Large intestine (tissue), 3 donors: ENCODE results near the gene PRR5L. TPM values are rescaled to one million over a fixed set of nuclear protein-coding genes. Genes with fewer than 3 reads are reported as not detected.

Source experiments
- DNase-seq, 2 donors: peaks; one replicate each; pipeline versions ENCODE4 v3.0.0 to v3.0.0-alpha.2; 2013
- H3K27ac ChIP-seq: one replicate; pipeline ENCODE4 v1.5.1; 2013; ENCODE audit warnings: low read length
- H3K27me3 ChIP-seq: 2 replicates; pipeline ENCODE4 v1.6.1; 2013; ENCODE audit warnings: low read length; ENCODE audit not compliant: control insufficient read depth, insufficient read depth
- H3K36me3 ChIP-seq: 2 replicates; pipeline ENCODE4 v1.6.1; 2013; ENCODE audit warnings: low read length; ENCODE audit not compliant: control insufficient read depth, insufficient read depth
- H3K4me1 ChIP-seq: one replicate; pipeline ENCODE4 v1.6.1; 2013; ENCODE audit warnings: low read length; ENCODE audit not compliant: control insufficient read depth, insufficient read depth
- H3K4me3 ChIP-seq: one replicate; pipeline ENCODE4 v1.5.1; 2013; ENCODE audit warnings: low read length
- H3K9me3 ChIP-seq: one replicate; pipeline ENCODE4 v1.6.1; 2013; ENCODE audit warnings: mild to moderate bottlenecking, low read depth, low read length, moderate library complexity; ENCODE audit not compliant: control insufficient read depth
- WGBS: methylation state at CpG from one replicate; pipeline ENCODE4 v1.1.5; 2013; ENCODE audit warnings: low lambda C conversion rate; ENCODE audit not compliant: insufficient coverage; 5-methylcytosine and 5-hydroxymethylcytosine counted together
- polyA plus RNA-seq: library from polyadenylated mRNA; unstranded; fragments of 120-200 nt; gene quantifications from one replicate; pipeline ENCODE4 v1.2.1, GENCODE V29; 2013

PRR5L gene
- polyA plus RNA-seq, 1 donor: 37.8 TPM

GRCh38 chr11:36376009-36376887 lies 80.2 kb downstream of the PRR5L start:
- peak in 1 of 2 donors; percentile 69 for DNase-seq
- H3K27me3 ChIP-seq: peaks cover 5% of the 10 kb centered on the region
- peak overlapping the region; percentile 93 for H3K27ac ChIP-seq
- H3K9me3 ChIP-seq: peaks cover 4% of the 10 kb centered on the region
- peaks cover 6% of the 10 kb centered on the region for H3K36me3 ChIP-seq
- peak overlapping the region; percentile 87 for H3K4me3 ChIP-seq
- peaks cover 40% of the 10 kb centered on the region for H3K4me1 ChIP-seq
- WGBS: 0% methylated on average over 1 of the region's 55 CpGs

DNA sequence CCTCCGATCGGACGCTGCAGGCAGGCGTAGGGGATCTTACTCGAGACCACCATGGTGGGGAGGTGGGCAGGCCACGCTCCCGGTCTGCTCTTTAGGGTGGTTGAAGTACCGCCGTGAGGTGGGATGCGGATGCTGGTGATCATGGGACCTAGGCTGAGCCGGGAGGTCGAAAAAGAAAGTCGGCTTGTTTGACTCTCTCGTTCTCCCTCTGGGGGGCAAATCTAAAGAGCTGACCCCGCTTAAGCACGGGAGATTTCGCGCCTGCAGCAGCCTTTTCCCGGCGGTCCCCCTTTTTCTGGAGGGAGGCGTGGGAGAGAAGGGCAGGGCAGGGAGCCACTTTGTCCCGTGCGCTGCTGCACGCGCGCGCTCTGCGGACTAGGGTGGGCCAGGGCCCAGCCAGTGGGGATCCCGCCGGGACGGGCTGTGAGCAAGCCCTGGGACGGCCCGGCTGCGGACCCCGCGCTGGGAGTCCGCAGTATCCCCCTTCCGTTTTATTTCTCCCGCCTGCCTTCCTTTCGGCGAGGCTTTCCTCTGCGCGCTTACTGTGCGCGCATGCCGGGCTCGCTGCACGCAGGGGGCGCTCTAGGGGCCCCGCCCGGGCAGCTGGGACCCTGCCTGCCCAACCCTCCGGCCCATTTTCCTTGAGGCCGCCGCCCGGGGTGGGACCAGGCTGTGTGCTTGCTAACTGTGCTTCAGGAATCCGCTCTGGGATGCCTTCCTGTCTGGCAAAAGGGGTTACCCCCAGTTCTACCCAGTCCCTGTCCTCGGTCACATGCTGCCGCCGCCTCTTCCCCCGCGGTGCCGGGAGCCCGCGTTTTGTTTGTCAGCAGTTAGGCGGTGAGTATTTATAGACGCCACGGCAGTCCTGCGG lies 81.0 kb downstream of the PRR5L start:
- WGBS: no CpG with 5 or more reads among the region's 68 CpGs
- DNase-seq: peak in 1 of 2 donors; percentile 82

GRCh38 chr11:36377759-36378564 lies 81.9 kb downstream of the PRR5L start:
- Histone ChIP-seq H3K9me3 (peaks cover 4% of the 10 kb centered on the region), H3K4me3 (peak overlapping the region; percentile 87), H3K27ac (peak overlapping the region; percentile 93), H3K36me3 (peaks cover 17% of the 10 kb centered on the region), H3K27me3 (peaks cover 5% of the 10 kb centered on the region), H3K4me1 (peaks cover 22% of the 10 kb centered on the region)
- 40% methylated on average over 1 of the region's 22 CpGs for WGBS
- peak in 1 of 2 donors; percentile 48 for DNase-seq

More for the DNA sequence above, 81.0 kb downstream of the PRR5L start:
- Histone ChIP-seq H3K36me3 (peaks cover 9% of the 10 kb centered on the region), H3K27me3 (peaks cover 5% of the 10 kb centered on the region), H3K4me3 (peak overlapping the region; percentile 87), H3K9me3 (peaks cover 4% of the 10 kb centered on the region), H3K27ac (peak overlapping the region; percentile 93), H3K4me1 (peaks cover 31% of the 10 kb centered on the region)

DNA sequence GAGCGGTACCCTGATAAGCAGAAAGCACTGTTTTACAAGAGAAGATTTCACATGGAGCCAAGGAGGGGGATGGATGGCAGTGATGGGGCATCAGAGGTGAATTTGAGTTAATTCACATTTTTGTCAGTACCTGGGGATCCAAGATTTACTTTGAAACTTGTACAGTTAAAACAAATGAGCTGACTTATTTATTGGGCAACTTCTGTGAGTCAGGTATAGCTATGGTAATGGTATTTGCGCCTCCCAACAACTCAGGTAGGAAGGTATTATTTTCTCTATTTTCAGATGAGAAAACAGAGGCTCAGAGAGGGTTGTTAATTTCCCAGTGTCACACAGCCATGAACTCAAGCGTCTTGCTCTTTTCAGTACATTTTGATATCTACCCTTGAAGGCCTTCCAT lies 83.6 kb downstream of the PRR5L start:
- H3K4me1 ChIP-seq: peaks cover 12% of the 10 kb centered on the region
- DNase-seq: no peak
- WGBS: no CpG with 5 or more reads among the region's 3 CpGs
- peaks cover 4% of the 10 kb centered on the region for H3K9me3 ChIP-seq
- H3K4me3 ChIP-seq: no peak overlapping the region
- peaks cover 21% of the 10 kb centered on the region for H3K36me3 ChIP-seq
- no peak overlapping the region for H3K27ac ChIP-seq
- peaks cover 5% of the 10 kb centered on the region for H3K27me3 ChIP-seq

- 55% methylated on average over 3 of the region's 9 CpGs for WGBS
- H3K27me3 ChIP-seq: peaks cover 5% of the 10 kb centered on the region
- peaks cover 5% of the 10 kb centered on the region for H3K4me1 ChIP-seq
- H3K36me3 ChIP-seq: peaks cover 24% of the 10 kb centered on the region
- peaks cover 4% of the 10 kb centered on the region for H3K9me3 ChIP-seq
- DNase-seq: no peak
- no peak overlapping the region for H3K27ac ChIP-seq
- no peak overlapping the region for H3K4me3 ChIP-seq
Observed at GRCh38 chr11:36380296-36381014, 84.4 kb downstream of the PRR5L start.

DNA sequence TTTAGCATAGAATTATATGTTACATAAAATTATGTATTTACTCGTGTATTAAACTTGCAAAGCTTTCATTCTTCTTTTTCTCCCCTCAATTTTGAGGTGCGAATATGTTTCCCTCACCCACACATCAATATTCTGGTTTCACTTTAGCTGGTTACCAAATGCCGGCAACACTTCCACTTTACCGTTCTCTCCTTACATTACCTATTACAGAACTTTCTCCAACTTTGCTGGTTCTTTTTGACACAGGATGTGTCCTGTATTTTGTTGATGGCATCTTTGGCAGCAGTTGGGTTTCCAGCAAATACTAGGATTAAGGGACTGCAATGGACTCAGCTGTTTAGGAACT lies 84.9 kb downstream of the PRR5L start:
- Histone ChIP-seq H3K9me3 (peaks cover 4% of the 10 kb centered on the region), H3K4me1 (peaks cover 5% of the 10 kb centered on the region), H3K27ac (no peak overlapping the region), H3K4me3 (no peak overlapping the region), H3K27me3 (peaks cover 5% of the 10 kb centered on the region), H3K36me3 (peaks cover 24% of the 10 kb centered on the region)
- WGBS: 90% methylated on average over 4 of the region's 4 CpGs
- DNase-seq: no peak

DNA sequence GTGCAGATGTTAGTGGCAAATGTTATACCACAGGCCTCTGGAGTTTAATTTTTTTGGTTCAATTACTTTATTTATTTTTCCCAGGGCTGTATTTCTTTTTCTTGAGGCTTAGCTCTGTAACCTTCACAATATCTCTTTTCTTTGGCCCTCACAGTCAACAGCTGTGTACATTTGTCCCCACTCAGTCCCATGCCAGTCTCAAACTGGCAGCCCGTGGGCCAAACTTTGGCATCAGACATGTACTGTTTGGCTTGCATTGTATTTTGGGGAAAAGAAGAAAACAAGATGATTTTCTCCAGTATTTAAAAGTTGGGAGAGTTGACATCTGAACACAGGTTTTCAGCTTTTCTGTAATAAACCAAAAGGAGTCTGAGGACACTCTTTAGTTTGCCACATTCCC lies 87.1 kb downstream of the PRR5L start:
- Histone ChIP-seq H3K9me3 (no peaks in the 10 kb centered on the region), H3K36me3 (peaks cover 33% of the 10 kb centered on the region), H3K27me3 (no peaks in the 10 kb centered on the region), H3K27ac (no peak overlapping the region), H3K4me3 (no peak overlapping the region), H3K4me1 (peaks cover 5% of the 10 kb centered on the region)
- DNase-seq: no peak
- WGBS: no CpG with 5 or more reads among the region's 1 CpG

- no peaks in the 10 kb centered on the region for H3K27me3 ChIP-seq
- H3K4me3 ChIP-seq: no peak overlapping the region
- peaks cover 32% of the 10 kb centered on the region for H3K36me3 ChIP-seq
- DNase-seq: peak in 1 of 2 donors; percentile 32
- H3K9me3 ChIP-seq: no peaks in the 10 kb centered on the region
- H3K4me1 ChIP-seq: no peaks in the 10 kb centered on the region
- no peak overlapping the region for H3K27ac ChIP-seq
- WGBS: 73% methylated on average over 4 of the region's 9 CpGs
Observed at GRCh38 chr11:36385121-36385970, 89.3 kb downstream of the PRR5L start.

GRCh38 chr11:36386411-36386810 lies 90.3 kb downstream of the PRR5L start:
- H3K36me3 ChIP-seq: peaks cover 30% of the 10 kb centered on the region
- H3K27ac ChIP-seq: no peak overlapping the region
- H3K4me1 ChIP-seq: no peaks in the 10 kb centered on the region
- H3K4me3 ChIP-seq: no peak overlapping the region
- no CpG with 5 or more reads among the region's 3 CpGs for WGBS
- H3K9me3 ChIP-seq: no peaks in the 10 kb centered on the region
- no peak for DNase-seq
- H3K27me3 ChIP-seq: no peaks in the 10 kb centered on the region
